Lung (tissue), 12 donors: Measurements from ENCODE around the gene ABCC6. TPM values are rescaled to one million over a fixed set of nuclear protein-coding genes. Genes with fewer than 3 reads are reported as not detected.

Experiments
- ATAC-seq: fragments of 200-7000 bp; cut with Tn5 transposase; one replicate; pipeline ENCODE4 v1.9.1; 2020; ENCODE audit warnings: moderate number of reproducible peaks; ENCODE audit not compliant: insufficient read depth, low FRiP score
- DNase-seq, 3 donors: peaks; one replicate each; pipeline ENCODE4 v3.0.0-alpha.2; 2013 to 2017
- H3K27ac ChIP-seq, 2 donors: one replicate each; pipeline ENCODE4 v1.5.1; 2013; ENCODE audit warnings: mild to moderate bottlenecking in 2 of 2, moderate library complexity in 2 of 2, control low read depth in 1 of 2, inconsistent platforms in 1 of 2, low read depth in 1 of 2, low read length in 1 of 2
- H3K27me3 ChIP-seq, 3 donors: one replicate each; pipeline ENCODE4 v1.5.1; 2013; ENCODE audit warnings: low read length in 2 of 3; ENCODE audit not compliant: control insufficient read depth in 3 of 3, insufficient read depth in 3 of 3
- H3K36me3 ChIP-seq, 4 donors: one replicate each; pipeline ENCODE4 v1.5.1; 2013; ENCODE audit warnings: low read length in 4 of 4, mild to moderate bottlenecking in 1 of 4, moderate library complexity in 1 of 4; ENCODE audit not compliant: control insufficient read depth in 4 of 4, insufficient read depth in 4 of 4
- H3K4me1 ChIP-seq, 5 donors: one replicate each; pipeline ENCODE4 v1.5.1; 2013; ENCODE audit warnings: low read length in 5 of 5, mild to moderate bottlenecking in 2 of 5, moderate library complexity in 1 of 5; ENCODE audit not compliant: control insufficient read depth in 5 of 5, insufficient read depth in 5 of 5
- H3K4me3 ChIP-seq: one replicate; pipeline ENCODE4 v1.5.1; 2013; ENCODE audit warnings: mild to moderate bottlenecking, control low read depth, moderate library complexity
- H3K9ac ChIP-seq, 2 donors: one replicate each; pipeline ENCODE4 v1.5.1; 2013; ENCODE audit warnings: low read length in 2 of 2, control low read depth in 1 of 2; ENCODE audit not compliant: insufficient read depth in 1 of 2
- H3K9me3 ChIP-seq, 4 donors: one replicate each; pipeline ENCODE4 v1.5.1; 2013; ENCODE audit warnings: low read length in 3 of 4, mild to moderate bottlenecking in 1 of 4, moderate library complexity in 1 of 4; ENCODE audit not compliant: control insufficient read depth in 4 of 4, insufficient read depth in 3 of 4
- CTCF ChIP-seq: IDR thresholded peaks from 2 replicates; pipeline ENCODE4 v1.5.1; 2012; ENCODE audit warnings: mild to moderate bottlenecking; ENCODE audit errors: control extremely low read depth, extremely low read depth
- WGBS, 2 donors: extraction: QIAGEN DNeasy Blood & Tissue Kit; methylation state at CpG; one replicate each; pipeline ENCODE4 v1.1.7; 2013; 5-methylcytosine and 5-hydroxymethylcytosine counted together
- polyA plus RNA-seq, 2 donors: library from polyadenylated mRNA; stranded (reverse); fragments of 200-250 nt; gene quantifications; one replicate each; pipeline ENCODE4 v1.2.1, GENCODE V29; 2013
- total RNA-seq, 2 donors: library from RNA; depleted of rRNA in 1 of 2; stranded (reverse); fragments of >200 nt in 1 of 2; gene quantifications; one replicate each; pipeline ENCODE4 v1.2.1, GENCODE V29; 2014 to 2021
- donor health status: control.
- donor health status: control.
- donor health status: Bipolar disorder and iron deficiency.
- donor health status: healthy.
- donor health status: DM: yes; HTN: yes; CAD: no.

The ABCC6 gene
- total and polyA plus RNA-seq, 4 donors: 10.0 to 37.0 (median 23.9) TPM

- no peaks in the 10 kb centered on the region for H3K27me3 ChIP-seq
- peak overlapping the region in 1 of 2 donors; percentile 35 for H3K27ac ChIP-seq
- WGBS, 2 donors: 32 to 38% methylated on average over 11 of the region's 11 CpGs
- DNase-seq: peak; percentile 70 to 74 (median 70)
- ATAC-seq: peak; percentile 86
- peak; percentile 78 for TF ChIP-seq CTCF
- H3K9me3 ChIP-seq: peaks cover 0 to 6% (median 2%) of the 10 kb centered on the region in 4 donors
- no peak overlapping the region for H3K4me3 ChIP-seq
- H3K36me3 ChIP-seq: peaks cover 3 to 31% (median 18%) of the 10 kb centered on the region in 4 donors
- no peak overlapping the region for H3K9ac ChIP-seq
- H3K4me1 ChIP-seq: peaks cover 0 to 2% (median 0%) of the 10 kb centered on the region in 5 donors
These were observed 95.7 kb downstream of the ABCC6 start for GRCh38 chr16:16127469-16128116.

- H3K9me3 ChIP-seq: peaks cover 0 to 6% (median 2%) of the 10 kb centered on the region in 4 donors
- H3K27ac ChIP-seq: no peak overlapping the region
- peaks cover 0 to 2% (median 0%) of the 10 kb centered on the region in 5 donors for H3K4me1 ChIP-seq
- peaks cover 10 to 33% (median 22%) of the 10 kb centered on the region in 4 donors for H3K36me3 ChIP-seq
- no peaks in the 10 kb centered on the region for H3K27me3 ChIP-seq
- TF ChIP-seq CTCF: no peak
- WGBS, 2 donors: 70 to 78% methylated on average over 10 of the region's 10 CpGs
- no peak overlapping the region for H3K4me3 ChIP-seq
- DNase-seq: no peak
- no peak overlapping the region for H3K9ac ChIP-seq
- ATAC-seq: no peak
These were observed 96.4 kb downstream of the ABCC6 start for GRCh38 chr16:16126896-16127295.

GRCh38 chr16:16124974-16125373, 98.3 kb downstream of the ABCC6 start:
- peaks cover 0 to 3% (median 0%) of the 10 kb centered on the region in 5 donors for H3K4me1 ChIP-seq
- H3K4me3 ChIP-seq: no peak overlapping the region
- peaks cover 0 to 6% (median 2%) of the 10 kb centered on the region in 4 donors for H3K9me3 ChIP-seq
- H3K27me3 ChIP-seq: no peaks in the 10 kb centered on the region
- WGBS, 2 donors: 96 to 98% methylated on average over 3 of the region's 3 CpGs
- ATAC-seq: no peak
- no peak overlapping the region for H3K27ac ChIP-seq
- H3K36me3 ChIP-seq: peaks cover 11 to 27% (median 24%) of the 10 kb centered on the region in 4 donors
- TF ChIP-seq CTCF: no peak
- DNase-seq: no peak
- H3K9ac ChIP-seq: no peak overlapping the region
